H9 (cell line): ENCODE results near the gene UGT1A6. TPM values are rescaled to one million over a fixed set of nuclear protein-coding genes. Genes with fewer than 3 reads are reported as not detected.

Source experiments
- DNase-seq: peaks from one replicate; pipeline ENCODE4 v3.0.0-alpha.2; 2017
- H2AFZ ChIP-seq: one replicate; pipeline ENCODE4 v1.6.1; 2013; ENCODE audit warnings: mild to moderate bottlenecking, low read length, control low read depth, moderate library complexity
- H2AK5ac ChIP-seq: 2 replicates; pipeline ENCODE4 v1.6.1; 2013; ENCODE audit warnings: low read length, control low read depth, mixed read lengths; ENCODE audit not compliant: insufficient read length
- H2BK120ac ChIP-seq: one replicate; pipeline ENCODE4 v1.6.1; 2013; ENCODE audit warnings: low read depth, mild to moderate bottlenecking, low read length, control low read depth, inconsistent platforms; ENCODE audit not compliant: poor library complexity, severe bottlenecking
- H2BK12ac ChIP-seq: 2 replicates; pipeline ENCODE4 v1.6.1; 2013; ENCODE audit warnings: low read length, control low read depth, mixed read lengths, low read depth; ENCODE audit not compliant: insufficient read length
- H2BK15ac ChIP-seq: 2 replicates; pipeline ENCODE4 v1.6.1; 2013; ENCODE audit warnings: low read depth, low read length, control low read depth
- H2BK20ac ChIP-seq: one replicate; pipeline ENCODE4 v1.6.1; 2013; ENCODE audit warnings: low read depth, mild to moderate bottlenecking, low read length, control low read depth, inconsistent platforms; ENCODE audit not compliant: poor library complexity, severe bottlenecking
- H2BK5ac ChIP-seq: 2 replicates; pipeline ENCODE4 v1.6.1; 2013; ENCODE audit warnings: low read length, control low read depth, mixed read lengths; ENCODE audit not compliant: insufficient read length
- H3K14ac ChIP-seq: 2 replicates; pipeline ENCODE4 v1.6.1; 2013; ENCODE audit warnings: low read length, control low read depth; ENCODE audit not compliant: insufficient read depth
- H3K18ac ChIP-seq: 2 replicates; pipeline ENCODE4 v1.6.1; 2013; ENCODE audit warnings: low read depth, mild to moderate bottlenecking, mixed read lengths, low read length, control low read depth; ENCODE audit not compliant: insufficient read length
- H3K23ac ChIP-seq: 2 replicates; pipeline ENCODE4 v1.6.1; 2013; ENCODE audit warnings: low read length, control low read depth, mixed read lengths, low read depth; ENCODE audit not compliant: insufficient read length
- H3K23me2 ChIP-seq: 2 replicates; pipeline ENCODE4 v1.6.1; 2013; ENCODE audit warnings: low read depth, mild to moderate bottlenecking, mixed read lengths, low read length, control low read depth; ENCODE audit not compliant: insufficient read length, poor library complexity, severe bottlenecking
- H3K27ac ChIP-seq: 2 replicates; pipeline ENCODE4 v1.5.1; 2013; ENCODE audit warnings: low read length, control low read depth, mixed read lengths, low read depth; ENCODE audit not compliant: insufficient read length
- H3K27me3 ChIP-seq: 2 replicates; pipeline ENCODE4 v1.6.1; 2013; ENCODE audit warnings: low read length, control low read depth, inconsistent platforms; ENCODE audit not compliant: insufficient read depth
- H3K4ac ChIP-seq: 2 replicates; pipeline ENCODE4 v1.6.1; 2013; ENCODE audit warnings: low read depth, mild to moderate bottlenecking, control low read depth, inconsistent platforms, low read length, moderate library complexity
- H3K4me1 ChIP-seq: 2 replicates; pipeline ENCODE4 v1.6.1; 2013; ENCODE audit warnings: low read length, control low read depth, inconsistent platforms; ENCODE audit not compliant: insufficient read depth
- H3K4me2 ChIP-seq: 2 replicates; pipeline ENCODE4 v1.6.1; 2013; ENCODE audit warnings: low read length, control low read depth, mixed read lengths; ENCODE audit not compliant: insufficient read length, insufficient read depth
- H3K56ac ChIP-seq: 2 replicates; pipeline ENCODE4 v1.6.1; 2013; ENCODE audit warnings: low read depth, mild to moderate bottlenecking, mixed read lengths, low read length, control low read depth; ENCODE audit not compliant: insufficient read length
- H3K79me1 ChIP-seq: 2 replicates; pipeline ENCODE4 v1.6.1; 2013; ENCODE audit warnings: low read depth, mild to moderate bottlenecking, moderate library complexity, low read length, control low read depth, inconsistent platforms; ENCODE audit not compliant: insufficient read depth, poor library complexity, severe bottlenecking
- H3K79me2 ChIP-seq: 2 replicates; pipeline ENCODE4 v1.6.1; 2013; ENCODE audit warnings: low read length, control low read depth, inconsistent platforms; ENCODE audit not compliant: insufficient read depth
- H3K9ac ChIP-seq: 2 replicates; pipeline ENCODE4 v1.6.1; 2013; ENCODE audit warnings: low read length, control low read depth, mixed read lengths; ENCODE audit not compliant: insufficient read length; ENCODE audit errors: extremely low read depth
- H3K9me3 ChIP-seq: one replicate; pipeline ENCODE4 v1.6.1; 2013; ENCODE audit warnings: low read depth, low read length, inconsistent platforms; ENCODE audit not compliant: control insufficient read depth
- H3T11ph ChIP-seq: one replicate; pipeline ENCODE4 v1.6.1; 2013; ENCODE audit warnings: mild to moderate bottlenecking, low read length, control low read depth, inconsistent platforms
- H4K20me1 ChIP-seq: one replicate; pipeline ENCODE4 v1.6.1; 2013; ENCODE audit not compliant: control insufficient read depth, insufficient read length, insufficient read depth
- H4K5ac ChIP-seq: 2 replicates; pipeline ENCODE4 v1.6.1; 2013; ENCODE audit warnings: low read depth, mild to moderate bottlenecking, mixed read lengths, low read length, control low read depth; ENCODE audit not compliant: insufficient read length
- H4K8ac ChIP-seq: replicated peaks from 2 replicates; pipeline ENCODE4 v1.6.1; 2013; ENCODE audit warnings: low read length, control low read depth, mixed read lengths, low read depth; ENCODE audit not compliant: insufficient read length
- H4K91ac ChIP-seq: 2 replicates; pipeline ENCODE4 v1.6.1; 2013; ENCODE audit warnings: low read depth, mild to moderate bottlenecking, moderate library complexity, mixed read lengths, low read length, control low read depth; ENCODE audit not compliant: insufficient read length
- H3K27ac Mint-ChIP-seq, 3 experiments: 2 replicates in 2 of 3; 3 replicates in 1 of 3; pipeline ENCODE4 v1.8.0; 2020 to 2021; ENCODE audit warnings: mixed read lengths in 3 of 3, mild to moderate bottlenecking in 1 of 3, moderate library complexity in 1 of 3
- H3K27me3 Mint-ChIP-seq: 2 replicates; pipeline ENCODE4 v1.8.0; 2021; ENCODE audit warnings: low read depth, mild to moderate bottlenecking, moderate library complexity, mixed read lengths
- H3K36me3 Mint-ChIP-seq, 3 experiments: 2 replicates in 2 of 3; 3 replicates in 1 of 3; pipeline ENCODE4 v1.8.0; 2020 to 2021; ENCODE audit warnings: low read depth in 3 of 3, mixed read lengths in 3 of 3; ENCODE audit not compliant: insufficient read depth in 1 of 3
- H3K4me1 Mint-ChIP-seq, 2 experiments: 2 replicates each; pipeline ENCODE4 v1.8.0; 2020; ENCODE audit warnings: mixed read lengths in 2 of 2
- H3K4me3 Mint-ChIP-seq, 2 experiments: 2 replicates in 1 of 2; 3 replicates in 1 of 2; pipeline ENCODE4 v1.8.0; 2020 to 2021; ENCODE audit warnings: mild to moderate bottlenecking in 2 of 2, mixed read lengths in 2 of 2, moderate library complexity in 1 of 2
- H3K9me3 Mint-ChIP-seq, 2 experiments: 2 replicates in 1 of 2; 3 replicates in 1 of 2; pipeline ENCODE4 v1.8.0; 2020; ENCODE audit warnings: mild to moderate bottlenecking in 2 of 2, mixed read lengths in 2 of 2, moderate library complexity in 1 of 2
- CTCF ChIP-seq: fragments of 200-600 bp; sonication (generic); conservative IDR thresholded peaks from 3 replicates; pipeline ENCODE4 v1.8.0; 2021; ENCODE audit warnings: antibody characterized with exemption, mild to moderate bottlenecking
- total RNA-seq: library from RNA; stranded (reverse); gene quantifications from 2 replicates; pipeline ENCODE4 v1.2.1, GENCODE V29; 2021

Gene UGT1A6
- total RNA-seq, 1 experiment from 2014 or later: not detected

- H4K20me1 ChIP-seq: no peaks in the 10 kb centered on the region
- H3K79me2 ChIP-seq: no peaks in the 10 kb centered on the region
- H3K27me3 ChIP-seq: no peaks in the 10 kb centered on the region
- no peak overlapping the region for H3K14ac ChIP-seq
- no peak overlapping the region for H3K9ac ChIP-seq
- H3T11ph ChIP-seq: no peak overlapping the region
- TF ChIP-seq CTCF: no peak
- H3K4ac ChIP-seq: no peak overlapping the region
- H3K9me3 ChIP-seq: no peaks in the 10 kb centered on the region
- H3K27ac Mint-ChIP-seq: no peak overlapping the region
- no peak overlapping the region for H4K91ac ChIP-seq
- no peak overlapping the region for H4K8ac ChIP-seq
- no peak overlapping the region for H3K56ac ChIP-seq
- no peaks in the 10 kb centered on the region; a peak in 1 of 7 replicates for H3K36me3 Mint-ChIP-seq
- H2BK5ac ChIP-seq: no peak overlapping the region
- H2BK120ac ChIP-seq: no peak overlapping the region
- H3K23ac ChIP-seq: no peak overlapping the region
- peaks cover 24 to 29% of the 10 kb centered on the region in 2 experiments for H3K4me1 Mint-ChIP-seq
- H3K4me1 ChIP-seq: peaks cover 3% of the 10 kb centered on the region; the same call in 1 of the 2 replicates
- H3K27ac ChIP-seq: no peak overlapping the region
- no peak overlapping the region for H2AK5ac ChIP-seq
- H3K79me1 ChIP-seq: no peaks in the 10 kb centered on the region
- no peak overlapping the region for H2BK20ac ChIP-seq
- H4K5ac ChIP-seq: no peak overlapping the region
- H3K18ac ChIP-seq: no peak overlapping the region
- no peak for DNase-seq
- H3K23me2 ChIP-seq: no peaks in the 10 kb centered on the region
- no peak overlapping the region for H2BK15ac ChIP-seq
- no peak overlapping the region for H3K4me3 Mint-ChIP-seq
- H3K4me2 ChIP-seq: no peak overlapping the region
- H3K27me3 Mint-ChIP-seq: no peaks in the 10 kb centered on the region; the same call in 1 of the 2 replicates
- H2AFZ ChIP-seq: no peak overlapping the region
- no peaks in the 10 kb centered on the region; a peak in 2 of 5 replicates for H3K9me3 Mint-ChIP-seq
- no peak overlapping the region for H2BK12ac ChIP-seq
Observed at GRCh38 chr2:233689031-233689430, 3.7 kb upstream of the UGT1A6 start.
